ENCODE measurements around the gene CRYL1.

The CRYL1 gene

DNA sequence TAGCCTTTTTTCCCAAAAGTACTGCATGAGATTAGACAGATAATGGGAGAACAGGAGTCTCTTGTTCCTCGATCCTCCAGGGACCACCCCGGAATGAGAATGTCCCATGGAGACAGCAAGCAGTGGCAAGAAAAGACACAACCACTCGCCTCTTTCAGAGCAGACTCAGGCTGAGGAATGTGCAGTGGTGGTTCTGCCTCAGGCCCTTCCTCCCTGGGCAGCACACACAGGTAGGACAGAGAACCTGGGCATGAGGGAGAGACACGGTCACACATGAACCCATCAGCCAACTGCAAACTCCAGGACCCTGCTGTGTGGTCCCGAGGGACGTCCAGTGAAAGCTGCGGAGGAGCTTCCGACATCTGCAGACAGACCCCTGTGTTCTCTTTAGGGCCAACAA, 31.0 kb downstream of the CRYL1 start:
- no peak overlapping the region for H3K23ac ChIP-seq (ENCODE audit: low read depth, low read length, poor library complexity)
- peak overlapping the region; percentile 6 for H3K9ac ChIP-seq (ENCODE audit: low read depth, low read length, poor library complexity)
- H4K91ac ChIP-seq (ENCODE audit: low read depth, low read length, poor library complexity) = no peak overlapping the region
- H3K4me2 ChIP-seq (ENCODE audit: insufficient read depth, low read length, poor library complexity, severe bottlenecking) = no peak overlapping the region
- H3K18ac ChIP-seq (ENCODE audit: low read length) = no peak overlapping the region
- H3K27ac ChIP-seq (replicated peaks; ENCODE audit: low read length) = no peak overlapping the region
- no peak overlapping the region for H4K8ac ChIP-seq (ENCODE audit: low read depth, low read length)
- peaks cover 9% of the 10 kb centered on the region for H3K79me1 ChIP-seq (ENCODE audit: low read depth, low read length)
- no CpG with 5 or more reads among the region's 8 CpGs for WGBS, 2 donors (ENCODE audit: extremely low coverage in 2 of 2, insufficient read length in 2 of 2, insufficient replicate concordance in 1 of 2)
- no peak overlapping the region for H3K4me3 ChIP-seq (ENCODE audit: low read length in 2 of 2)
- H3K9me3 ChIP-seq (replicated peaks in 1 of 2; ENCODE audit: control insufficient read depth in 2 of 2, insufficient read depth in 1 of 2, low read depth in 1 of 2, low read length in 2 of 2) = peaks cover under 1 to 8% of the 10 kb centered on the region in 2 donors
- no peak overlapping the region for H3K4ac ChIP-seq (ENCODE audit: low read length)
- H2BK15ac ChIP-seq (ENCODE audit: low read length) = no peak overlapping the region
- H3K14ac ChIP-seq (ENCODE audit: low read length) = no peak overlapping the region
- no peak overlapping the region for H2BK120ac ChIP-seq (ENCODE audit: low read depth, low read length)
- no peaks in the 10 kb centered on the region for H3K4me1 ChIP-seq (ENCODE audit: control insufficient read depth in 2 of 2, insufficient read depth in 1 of 2, low read depth in 1 of 2, low read length in 2 of 2)
- DNase-seq (ENCODE audit: low spot score) = no peak
- H2BK12ac ChIP-seq (ENCODE audit: low read length) = no peak overlapping the region
- no peak overlapping the region for H2BK5ac ChIP-seq (ENCODE audit: low read length)
- peak overlapping the region; percentile 73 for H2AK5ac ChIP-seq (ENCODE audit: low read depth, low read length)
- peaks cover 0 to 4% (median 0%) of the 10 kb centered on the region in 3 experiments for H3K27me3 ChIP-seq (ENCODE audit: control insufficient read depth in 3 of 3, insufficient read depth in 3 of 3, low read depth in 1 of 3, low read length in 3 of 3)
- peaks cover 0 to 2% of the 10 kb centered on the region in 2 donors for H3K36me3 ChIP-seq (replicated peaks in 1 of 2; ENCODE audit: control insufficient read depth in 2 of 2, insufficient read depth in 2 of 2, low read length in 2 of 2)
- H2AFZ ChIP-seq (ENCODE audit: low read length) = no peak overlapping the region

DNA sequence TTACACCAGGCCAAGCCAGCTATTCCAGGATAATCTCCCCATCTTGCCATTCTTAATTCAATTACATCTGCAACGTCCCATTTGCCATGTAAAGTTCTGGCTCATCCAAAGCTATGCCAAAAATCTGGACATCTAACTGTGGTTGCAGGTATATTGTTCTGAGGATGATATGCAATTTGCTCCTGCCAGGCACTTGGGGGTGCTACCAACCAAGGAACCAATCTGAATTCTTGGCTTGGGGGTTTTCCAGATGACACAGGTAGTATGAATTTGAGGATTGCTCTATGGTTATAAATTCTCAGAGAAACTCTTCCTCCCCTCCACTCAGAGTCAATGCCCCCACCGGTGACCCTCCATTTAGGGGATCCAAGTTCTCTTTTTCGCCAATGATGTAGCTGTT, 33.0 kb downstream of the CRYL1 start:
- no peak overlapping the region for H3K23ac ChIP-seq (ENCODE audit: low read depth, low read length, poor library complexity)
- H3K4me3 ChIP-seq (ENCODE audit: low read length in 2 of 2) = no peak overlapping the region
- no peak overlapping the region for H4K91ac ChIP-seq (ENCODE audit: low read depth, low read length, poor library complexity)
- no peak overlapping the region for H3K18ac ChIP-seq (ENCODE audit: low read length)
- H3K9ac ChIP-seq (ENCODE audit: low read depth, low read length, poor library complexity) = no peak overlapping the region
- H3K4me2 ChIP-seq (ENCODE audit: insufficient read depth, low read length, poor library complexity, severe bottlenecking) = no peak overlapping the region
- H3K36me3 ChIP-seq (replicated peaks in 1 of 2; ENCODE audit: control insufficient read depth in 2 of 2, insufficient read depth in 2 of 2, low read length in 2 of 2) = no peaks in the 10 kb centered on the region
- no peak overlapping the region for H3K14ac ChIP-seq (ENCODE audit: low read length)
- no peak overlapping the region for H2BK120ac ChIP-seq (ENCODE audit: low read depth, low read length)
- H2BK5ac ChIP-seq (ENCODE audit: low read length) = no peak overlapping the region
- H2AK5ac ChIP-seq (ENCODE audit: low read depth, low read length) = no peak overlapping the region
- H3K4me1 ChIP-seq (ENCODE audit: control insufficient read depth in 2 of 2, insufficient read depth in 1 of 2, low read depth in 1 of 2, low read length in 2 of 2) = no peaks in the 10 kb centered on the region
- WGBS, 2 donors (ENCODE audit: extremely low coverage in 2 of 2, insufficient read length in 2 of 2, insufficient replicate concordance in 1 of 2) = no CpG with 5 or more reads among the region's 3 CpGs
- no peak overlapping the region for H2BK15ac ChIP-seq (ENCODE audit: low read length)
- peaks cover 6% of the 10 kb centered on the region for H3K79me1 ChIP-seq (ENCODE audit: low read depth, low read length)
- DNase-seq (ENCODE audit: low spot score) = no peak
- no peak overlapping the region for H3K4ac ChIP-seq (ENCODE audit: low read length)
- no peak overlapping the region for H3K27ac ChIP-seq (replicated peaks; ENCODE audit: low read length)
- H3K9me3 ChIP-seq (replicated peaks in 1 of 2; ENCODE audit: control insufficient read depth in 2 of 2, insufficient read depth in 1 of 2, low read depth in 1 of 2, low read length in 2 of 2) = peaks cover 0 to 3% of the 10 kb centered on the region in 2 donors
- H3K27me3 ChIP-seq (ENCODE audit: control insufficient read depth in 3 of 3, insufficient read depth in 3 of 3, low read depth in 1 of 3, low read length in 3 of 3) = no peaks in the 10 kb centered on the region
- no peak overlapping the region for H2AFZ ChIP-seq (ENCODE audit: low read length)
- H4K8ac ChIP-seq (ENCODE audit: low read depth, low read length) = no peak overlapping the region
- H2BK12ac ChIP-seq (ENCODE audit: low read length) = no peak overlapping the region

DNA sequence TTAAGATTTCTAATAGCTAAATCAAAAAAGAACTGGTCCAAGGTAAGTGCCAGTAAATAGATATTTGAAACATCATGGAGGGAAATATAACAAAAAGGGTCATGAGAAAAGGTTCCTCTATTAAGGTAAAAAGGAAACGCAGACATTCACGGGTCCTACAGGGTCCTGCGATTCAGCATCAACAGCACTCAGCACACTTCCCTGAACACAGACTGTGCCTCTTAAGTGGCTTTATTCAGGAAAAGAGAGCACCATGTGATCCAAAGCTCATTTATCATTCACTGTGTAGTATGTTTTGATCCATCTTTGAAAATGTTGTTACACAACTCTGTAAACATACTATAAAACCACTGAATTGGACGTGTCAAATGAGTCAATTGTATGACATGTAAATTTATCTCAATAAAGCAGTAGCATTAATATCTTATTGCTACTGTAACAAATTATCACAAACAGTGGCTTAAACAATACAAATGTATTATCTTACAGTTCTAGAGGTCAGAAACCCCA, 33.7 kb downstream of the CRYL1 start:
- H3K27me3 ChIP-seq (ENCODE audit: control insufficient read depth in 3 of 3, insufficient read depth in 3 of 3, low read depth in 1 of 3, low read length in 3 of 3) = no peaks in the 10 kb centered on the region
- no peak for DNase-seq (ENCODE audit: low spot score)

DNA sequence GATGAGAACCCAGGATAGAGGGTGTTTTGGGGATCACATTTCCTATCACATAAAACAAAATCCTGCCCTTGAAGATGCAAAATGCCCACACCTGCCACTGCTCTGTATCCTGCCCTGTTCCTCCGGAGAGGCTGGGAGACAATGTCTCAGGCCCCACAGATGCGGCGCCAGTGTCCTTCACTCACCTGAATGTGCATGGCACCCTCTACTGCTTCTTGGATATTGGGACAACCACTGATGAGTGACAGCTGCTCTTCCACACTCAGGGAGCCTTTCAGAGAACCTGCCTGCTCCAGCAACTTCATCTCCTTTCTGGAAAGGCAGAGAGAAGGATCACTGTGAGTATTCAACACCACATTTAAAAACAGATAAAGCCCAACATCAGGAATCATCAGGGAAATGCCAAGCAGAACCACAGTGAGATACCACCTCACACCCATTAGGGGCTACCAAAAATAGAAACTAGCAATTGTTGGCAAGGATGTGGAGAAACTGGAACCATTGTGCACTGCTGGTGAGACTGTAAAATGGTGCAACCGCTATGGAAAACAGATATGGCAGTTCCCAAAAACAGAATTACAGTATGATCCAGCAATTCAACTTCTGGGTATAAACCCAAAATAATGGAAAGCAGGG, 36.4 kb downstream of the CRYL1 start:
- H3K18ac ChIP-seq (ENCODE audit: low read length) = no peak overlapping the region
- H2BK120ac ChIP-seq (ENCODE audit: low read depth, low read length) = no peak overlapping the region
- H2AFZ ChIP-seq (ENCODE audit: low read length) = no peak overlapping the region
- H4K8ac ChIP-seq (ENCODE audit: low read depth, low read length) = no peak overlapping the region
- no peaks in the 10 kb centered on the region for H3K9me3 ChIP-seq (replicated peaks in 1 of 2; ENCODE audit: control insufficient read depth in 2 of 2, insufficient read depth in 1 of 2, low read depth in 1 of 2, low read length in 2 of 2)
- H2BK12ac ChIP-seq (ENCODE audit: low read length) = no peak overlapping the region
- H4K91ac ChIP-seq (ENCODE audit: low read depth, low read length, poor library complexity) = no peak overlapping the region
- no peaks in the 10 kb centered on the region for H3K4me1 ChIP-seq (ENCODE audit: control insufficient read depth in 2 of 2, insufficient read depth in 1 of 2, low read depth in 1 of 2, low read length in 2 of 2)
- no peaks in the 10 kb centered on the region for H3K79me1 ChIP-seq (ENCODE audit: low read depth, low read length)
- no peak overlapping the region for H3K4me2 ChIP-seq (ENCODE audit: insufficient read depth, low read length, poor library complexity, severe bottlenecking)
- no peaks in the 10 kb centered on the region for H3K36me3 ChIP-seq (replicated peaks in 1 of 2; ENCODE audit: control insufficient read depth in 2 of 2, insufficient read depth in 2 of 2, low read length in 2 of 2)
- H2AK5ac ChIP-seq (ENCODE audit: low read depth, low read length) = no peak overlapping the region
- no peak overlapping the region for H3K4me3 ChIP-seq (ENCODE audit: low read length in 2 of 2)
- WGBS, 2 donors (ENCODE audit: extremely low coverage in 2 of 2, insufficient read length in 2 of 2, insufficient replicate concordance in 1 of 2) = no CpG with 5 or more reads among the region's 4 CpGs
- H3K4ac ChIP-seq (ENCODE audit: low read length) = no peak overlapping the region
- H3K9ac ChIP-seq (ENCODE audit: low read depth, low read length, poor library complexity) = no peak overlapping the region
- H2BK5ac ChIP-seq (ENCODE audit: low read length) = no peak overlapping the region
- no peaks in the 10 kb centered on the region for H3K27me3 ChIP-seq (ENCODE audit: control insufficient read depth in 3 of 3, insufficient read depth in 3 of 3, low read depth in 1 of 3, low read length in 3 of 3)
- H2BK15ac ChIP-seq (ENCODE audit: low read length) = no peak overlapping the region
- no peak overlapping the region for H3K23ac ChIP-seq (ENCODE audit: low read depth, low read length, poor library complexity)
- peak; percentile 35 for DNase-seq (ENCODE audit: low spot score)
- H3K27ac ChIP-seq (replicated peaks; ENCODE audit: low read length) = no peak overlapping the region
- no peak overlapping the region for H3K14ac ChIP-seq (ENCODE audit: low read length)

More for the DNA sequence above, 33.7 kb downstream of the CRYL1 start:
- WGBS, 2 donors (ENCODE audit: extremely low coverage in 2 of 2, insufficient read length in 2 of 2, insufficient replicate concordance in 1 of 2) = no CpG with 5 or more reads among the region's 4 CpGs
- H3K79me1 ChIP-seq (ENCODE audit: low read depth, low read length) = peaks cover 2% of the 10 kb centered on the region
- no peaks in the 10 kb centered on the region for H3K9me3 ChIP-seq (replicated peaks in 1 of 2; ENCODE audit: control insufficient read depth in 2 of 2, insufficient read depth in 1 of 2, low read depth in 1 of 2, low read length in 2 of 2)
- H2AFZ ChIP-seq (ENCODE audit: low read length) = no peak overlapping the region
- H4K8ac ChIP-seq (ENCODE audit: low read depth, low read length) = no peak overlapping the region
- H4K91ac ChIP-seq (ENCODE audit: low read depth, low read length, poor library complexity) = no peak overlapping the region
- no peak overlapping the region for H3K14ac ChIP-seq (ENCODE audit: low read length)
- no peak overlapping the region for H2BK15ac ChIP-seq (ENCODE audit: low read length)
- H3K9ac ChIP-seq (ENCODE audit: low read depth, low read length, poor library complexity) = no peak overlapping the region
- H3K4me1 ChIP-seq (ENCODE audit: control insufficient read depth in 2 of 2, insufficient read depth in 1 of 2, low read depth in 1 of 2, low read length in 2 of 2) = no peaks in the 10 kb centered on the region
- no peak overlapping the region for H2AK5ac ChIP-seq (ENCODE audit: low read depth, low read length)
- H2BK5ac ChIP-seq (ENCODE audit: low read length) = no peak overlapping the region
- H3K27ac ChIP-seq (replicated peaks; ENCODE audit: low read length) = no peak overlapping the region
- no peak overlapping the region for H3K4me2 ChIP-seq (ENCODE audit: insufficient read depth, low read length, poor library complexity, severe bottlenecking)
- H3K23ac ChIP-seq (ENCODE audit: low read depth, low read length, poor library complexity) = no peak overlapping the region
- no peak overlapping the region for H2BK120ac ChIP-seq (ENCODE audit: low read depth, low read length)
- H3K4me3 ChIP-seq (ENCODE audit: low read length in 2 of 2) = no peak overlapping the region
- no peak overlapping the region for H3K18ac ChIP-seq (ENCODE audit: low read length)
- H2BK12ac ChIP-seq (ENCODE audit: low read length) = no peak overlapping the region
- no peak overlapping the region for H3K4ac ChIP-seq (ENCODE audit: low read length)
- no peaks in the 10 kb centered on the region for H3K36me3 ChIP-seq (replicated peaks in 1 of 2; ENCODE audit: control insufficient read depth in 2 of 2, insufficient read depth in 2 of 2, low read length in 2 of 2)

Data from neuronal stem cell (in vitro differentiated cells).